GM19452 (cell line): ENCODE measurements around the gene KCNAB2.

ENCODE experiments used
- ATAC-seq: cut with Tn5 transposase; IDR thresholded peaks from one replicate; pipeline ENCODE4 v1.9.1; 2021; ENCODE audit not compliant: unreplicated experiment

KCNAB2 gene

DNA sequence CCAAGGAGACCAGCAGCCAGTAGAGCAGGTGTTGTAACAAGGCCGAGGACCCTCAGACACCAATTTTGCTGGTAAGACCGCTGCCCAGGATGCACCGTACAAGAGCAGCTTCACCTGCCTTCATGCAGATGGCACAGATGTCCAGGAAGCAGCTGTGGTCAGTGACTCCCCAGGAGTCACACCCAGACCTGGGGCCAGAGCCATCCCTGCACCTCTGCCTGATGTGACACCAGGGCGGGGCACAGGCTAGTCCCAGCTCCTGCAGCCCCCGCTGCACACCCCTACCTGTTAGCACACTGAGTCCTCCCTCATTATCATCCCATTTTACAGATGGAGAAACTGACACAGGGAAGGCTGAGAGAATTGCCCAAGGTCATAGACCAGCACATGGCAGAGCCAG lies 16.3 kb upstream of the KCNAB2 start:
- no peak for ATAC-seq

DNA sequence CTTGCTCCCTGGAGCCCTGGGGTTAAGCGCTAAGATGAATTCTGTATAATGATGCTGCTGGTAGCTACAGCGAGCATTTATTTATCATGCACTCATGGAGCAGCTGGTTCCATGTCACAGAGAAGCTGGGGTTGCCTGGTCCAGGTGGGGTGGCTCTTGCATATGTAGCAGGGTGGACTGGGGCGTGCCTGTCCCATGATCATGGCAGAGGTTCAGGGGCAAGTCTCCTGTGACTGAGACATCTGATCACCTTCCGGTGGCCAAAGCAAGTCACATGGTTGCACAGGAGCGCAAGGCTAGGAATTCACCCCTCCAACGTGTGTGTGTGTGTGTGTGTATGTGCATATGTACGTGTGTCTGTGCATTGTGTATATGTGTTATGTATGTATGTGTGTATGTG lies 15.6 kb upstream of the KCNAB2 start:
- ATAC-seq: no peak

DNA sequence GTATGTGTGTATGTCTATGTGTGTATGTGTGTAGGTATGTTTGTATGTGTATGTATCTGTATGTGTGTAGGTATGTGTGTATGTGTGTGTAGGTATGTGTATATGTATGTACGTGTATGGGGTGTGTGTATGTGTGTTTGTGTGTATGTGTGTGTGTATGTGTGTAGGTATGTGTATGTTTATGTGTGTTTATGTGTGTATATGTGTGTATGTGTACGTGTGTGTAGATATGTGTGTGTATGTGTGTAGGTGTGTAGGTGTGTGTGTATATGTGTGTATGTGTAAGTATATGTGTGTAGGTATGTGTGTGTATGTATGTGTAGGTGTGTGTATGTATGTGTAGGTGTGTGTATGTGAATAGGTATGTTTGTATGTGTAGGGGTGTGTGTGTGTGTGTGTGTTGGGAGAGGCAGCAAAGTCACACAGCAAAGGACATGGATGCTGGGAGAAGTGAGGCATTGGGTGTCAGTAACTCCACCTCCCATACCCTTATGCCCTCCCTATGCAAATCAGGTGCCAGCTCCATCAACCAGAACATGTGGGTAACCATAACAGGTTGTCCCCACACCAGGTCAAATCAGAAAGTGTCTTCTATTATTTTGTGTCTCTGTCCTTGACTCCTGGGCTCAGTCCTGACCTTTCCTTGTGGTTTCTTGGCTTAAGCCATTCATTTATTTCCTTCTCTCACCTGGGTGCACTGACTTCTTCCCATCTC lies 15.0 kb upstream of the KCNAB2 start:
- ATAC-seq: no peak

DNA sequence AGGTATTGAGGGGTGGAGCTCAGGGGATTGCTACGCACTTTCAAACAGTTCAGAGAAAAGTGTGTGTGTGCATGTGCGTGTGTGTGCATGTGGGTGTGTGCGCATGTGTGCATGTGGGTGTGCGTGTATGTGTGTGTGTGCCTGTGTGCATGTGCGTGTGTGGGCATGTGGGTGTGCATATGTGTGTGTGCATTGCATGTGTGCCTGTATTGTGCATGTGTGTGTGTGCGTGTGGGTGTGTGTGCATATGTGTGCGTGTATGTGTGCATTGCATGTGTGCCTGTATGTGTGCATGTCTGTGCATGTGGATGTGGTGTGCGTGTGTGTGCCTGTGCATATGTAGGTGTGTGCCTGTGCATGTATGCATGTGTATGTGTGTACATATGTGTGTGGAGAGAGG lies 12.6 kb upstream of the KCNAB2 start:
- no peak for ATAC-seq

- no peak for ATAC-seq
Measured at GRCh38 chr1:6033986-6034749, 11.5 kb upstream of the KCNAB2 start.

DNA sequence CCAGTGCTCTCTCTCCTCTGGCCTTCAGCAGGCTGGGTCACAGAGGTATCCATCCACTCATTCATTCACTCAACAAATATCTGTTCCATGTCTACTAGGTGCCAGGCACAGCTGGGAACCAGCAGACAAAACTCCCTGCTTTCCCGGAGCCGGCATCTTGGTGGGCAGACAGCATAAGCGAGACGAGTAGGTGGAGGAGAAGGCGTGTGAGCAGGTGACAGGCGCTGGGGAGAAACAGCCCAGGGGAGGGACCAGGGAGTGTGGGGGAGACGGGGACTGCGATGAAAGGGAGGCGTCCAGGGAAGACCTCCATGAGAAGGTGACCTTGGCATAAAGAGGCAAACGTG lies 11.0 kb upstream of the KCNAB2 start:
- no peak for ATAC-seq

GRCh38 chr1:6035303-6035702 lies 10.4 kb upstream of the KCNAB2 start:
- ATAC-seq: no peak

DNA sequence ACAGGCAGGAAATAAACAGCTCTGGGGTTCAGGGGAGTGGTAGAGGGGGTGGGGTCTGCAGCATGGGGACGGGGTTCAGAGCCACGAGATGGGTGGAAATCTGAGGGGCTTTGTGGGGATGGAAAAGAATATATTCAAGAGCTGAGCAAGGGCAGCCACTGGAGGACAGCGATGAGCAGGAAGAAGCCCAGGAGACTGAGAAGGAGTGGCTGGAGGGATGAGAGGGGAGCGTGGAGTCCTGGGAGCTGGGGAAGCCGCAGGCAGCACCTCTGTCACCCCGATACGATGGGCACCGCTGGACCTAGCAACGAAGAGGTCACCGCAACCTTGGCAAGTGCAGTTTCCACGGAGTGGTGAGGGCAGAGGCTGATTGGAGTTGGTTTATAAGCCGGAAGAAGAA lies 10.0 kb upstream of the KCNAB2 start:
- no peak for ATAC-seq

DNA sequence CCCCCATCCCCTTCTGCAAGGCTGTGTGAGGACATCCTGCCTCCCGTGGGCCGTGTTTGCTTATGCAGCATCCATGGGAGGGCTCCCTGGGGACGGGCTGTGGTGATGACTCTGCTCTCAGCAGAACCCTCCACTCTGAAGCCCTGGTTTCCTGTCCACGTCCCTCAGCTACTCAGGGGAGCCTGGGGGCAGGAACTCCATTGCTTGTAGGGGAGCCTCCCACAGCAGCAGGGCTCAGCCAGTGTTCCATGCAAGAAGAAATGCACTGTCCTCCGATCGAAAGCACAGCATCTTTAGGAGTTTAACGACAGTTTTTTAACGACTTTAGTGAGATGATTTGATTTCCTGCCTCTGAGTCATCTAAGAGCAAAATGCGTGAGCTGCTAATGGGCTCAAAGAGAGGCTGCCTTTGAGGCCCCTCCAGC lies 8.3 kb upstream of the KCNAB2 start:
- ATAC-seq: peak; percentile 70

GRCh38 chr1:6038603-6039002 lies 7.1 kb upstream of the KCNAB2 start:
- ATAC-seq: no peak

DNA sequence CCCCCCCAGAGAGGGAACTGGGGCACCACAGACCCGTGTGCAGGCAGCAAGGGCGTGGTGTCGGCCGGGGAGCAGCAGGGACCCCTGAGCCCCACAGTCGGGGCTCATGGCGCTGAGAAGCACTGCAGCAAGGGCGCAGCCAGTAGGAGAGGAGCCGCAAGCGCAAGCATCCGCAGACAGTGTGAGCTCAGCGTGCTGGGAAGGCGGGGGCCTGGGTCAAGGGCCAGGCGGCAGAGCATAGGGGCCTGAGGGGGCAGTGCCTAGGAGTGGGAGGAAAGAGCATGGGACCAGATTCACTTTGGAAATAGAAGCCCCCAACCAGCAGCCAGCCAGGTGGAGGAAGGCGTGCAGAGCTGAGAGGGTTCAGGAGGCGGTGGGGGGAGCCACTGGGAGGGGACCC lies 6.7 kb upstream of the KCNAB2 start:
- no peak for ATAC-seq

DNA sequence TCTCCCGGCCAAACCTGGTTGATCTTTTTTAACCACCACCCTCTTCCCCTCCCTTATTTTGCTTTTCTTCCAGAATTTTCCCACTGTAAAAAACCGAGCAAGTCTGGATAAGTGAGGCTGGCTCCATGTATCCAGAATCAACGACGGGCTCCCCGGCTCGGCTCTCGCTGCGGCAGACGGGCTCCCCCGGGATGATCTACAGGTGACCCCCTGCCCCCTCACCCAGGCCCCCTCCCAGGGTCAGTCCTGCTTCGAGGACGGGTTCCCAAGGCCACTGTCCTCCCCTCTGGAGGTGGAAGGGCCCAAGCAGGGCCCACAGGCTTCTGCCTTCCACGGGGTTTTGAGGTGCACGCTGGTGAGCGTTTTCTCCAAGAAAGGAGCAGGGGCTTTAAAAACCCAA lies 5.2 kb upstream of the KCNAB2 start:
- no peak for ATAC-seq

- no peak for ATAC-seq
Measured at GRCh38 chr1:6040861-6041415, 4.8 kb upstream of the KCNAB2 start.

DNA sequence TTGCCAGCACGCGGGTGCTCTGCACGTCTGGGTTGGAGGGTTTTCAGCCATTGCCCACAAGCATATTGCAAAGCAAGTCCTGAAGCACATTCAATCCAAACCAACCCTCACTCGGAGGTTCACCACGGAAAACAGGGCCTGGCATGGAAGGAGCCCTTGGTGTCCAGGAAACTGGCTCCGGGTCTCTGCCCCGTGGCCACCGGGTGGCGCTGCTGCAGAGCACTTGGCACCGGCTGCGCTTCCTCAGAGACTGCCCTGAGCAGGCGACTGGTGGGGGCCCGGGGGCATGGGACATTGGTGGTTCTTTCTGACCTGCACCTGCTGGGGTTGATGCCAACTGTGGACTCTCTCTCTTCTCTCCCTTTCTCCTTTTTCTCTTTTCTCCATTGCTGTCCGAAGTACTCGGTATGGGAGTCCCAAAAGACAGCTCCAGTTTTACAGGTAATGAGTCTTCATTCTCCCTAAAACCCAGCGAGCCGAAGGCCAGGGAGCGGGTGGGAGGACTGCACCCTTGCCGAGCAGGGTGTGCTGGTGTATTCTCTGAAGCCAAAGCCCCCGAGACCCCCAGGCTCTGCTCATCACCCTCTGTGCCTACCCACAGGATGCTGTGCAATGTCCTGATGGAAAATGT lies 4.1 kb upstream of the KCNAB2 start:
- ATAC-seq: no peak

GRCh38 chr1:6043561-6043960 lies 2.1 kb upstream of the KCNAB2 start:
- ATAC-seq: no peak

- no peak for ATAC-seq
Measured at GRCh38 chr1:6044481-6045109, 1.1 kb upstream of the KCNAB2 start.

- ATAC-seq: no peak
Measured at GRCh38 chr1:6045110-6045502, 582 bp upstream of the KCNAB2 start.

DNA sequence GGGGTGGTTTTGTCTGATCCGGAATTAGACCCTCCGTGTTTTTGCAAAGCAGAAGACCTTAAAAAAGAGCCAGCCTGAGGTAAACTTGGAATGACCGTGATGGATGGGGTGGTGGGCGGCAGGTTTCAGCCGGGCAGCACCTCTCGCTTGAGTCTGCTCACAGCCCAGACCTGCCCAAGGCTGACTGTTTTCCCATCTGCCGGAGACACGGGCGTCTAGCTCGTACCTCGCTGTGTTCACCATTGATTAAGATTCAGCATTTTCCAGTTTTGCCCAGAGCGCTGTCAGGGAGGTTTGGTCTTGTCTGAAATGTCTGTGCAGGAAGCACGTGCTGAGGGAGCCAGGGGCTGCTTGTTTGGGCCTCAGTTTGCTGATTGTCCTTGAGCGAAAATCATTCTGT lies 591 bp downstream of the KCNAB2 start:
- no peak for ATAC-seq

- ATAC-seq: no peak
Measured at GRCh38 chr1:6048179-6048867, 2.6 kb downstream of the KCNAB2 start.

- no peak for ATAC-seq
Measured at GRCh38 chr1:6049419-6049818, 3.7 kb downstream of the KCNAB2 start.

DNA sequence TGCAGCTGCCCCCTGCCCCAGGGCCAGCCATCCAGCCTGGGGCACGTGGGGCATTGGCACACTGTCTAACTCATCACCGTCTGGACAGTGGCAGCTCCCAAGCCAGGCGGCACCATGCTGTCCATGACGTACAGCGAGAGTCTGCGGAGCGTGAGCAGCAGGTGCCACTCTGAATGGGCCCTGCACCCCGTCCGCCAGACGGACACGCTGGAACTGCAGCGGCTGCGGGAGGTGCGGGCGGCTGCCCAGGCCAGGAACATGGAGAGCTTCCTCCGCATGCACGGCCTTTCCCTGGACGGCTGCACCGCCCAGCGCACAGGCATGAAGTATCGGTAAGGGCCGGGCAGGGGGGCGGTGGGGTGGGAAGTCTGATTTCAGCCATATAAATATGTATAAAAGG lies 5.7 kb downstream of the KCNAB2 start:
- ATAC-seq: no peak
